OCI-LY1 (cell line): ENCODE data around the gene SSTR5.

Experiments used
- H2AFZ ChIP-seq: fragments of 200-600 bp; sonication (generic), shearing (Covaris generic); 2 replicates; pipeline ENCODE4 v1.6.0; 2014; ENCODE audit warnings: antibody characterized with exemption, mild to moderate bottlenecking, low read length
- H3F3A ChIP-seq: fragments of 200-600 bp; sonication (generic), shearing (Covaris generic); 2 replicates; pipeline ENCODE4 v1.6.0; 2014; ENCODE audit warnings: mild to moderate bottlenecking, antibody characterized with exemption, low read length, moderate library complexity; ENCODE audit not compliant: insufficient read depth
- H3K27ac ChIP-seq: fragments of 200-600 bp; sonication (generic); 2 replicates; pipeline ENCODE4 v1.5.1; 2014; ENCODE audit warnings: low read length, mixed run types, mild to moderate bottlenecking, low read depth; ENCODE audit not compliant: poor library complexity, severe bottlenecking
- H3K27me3 ChIP-seq: fragments of 200-600 bp; sonication (generic); 2 replicates; pipeline ENCODE4 v1.6.0; 2014; ENCODE audit warnings: antibody characterized with exemption, mild to moderate bottlenecking, low read length, moderate library complexity; ENCODE audit not compliant: insufficient read depth
- H3K36me3 ChIP-seq: fragments of 200-600 bp; sonication (generic); 2 replicates; pipeline ENCODE4 v1.6.1; 2014; ENCODE audit warnings: mild to moderate bottlenecking, antibody characterized with exemption, low read length, moderate library complexity, mixed read lengths; ENCODE audit not compliant: insufficient read depth
- H3K4me1 ChIP-seq: fragments of 200-600 bp; sonication (generic); 2 replicates; pipeline ENCODE4 v1.5.1; 2014; ENCODE audit warnings: mild to moderate bottlenecking, low read length, moderate library complexity; ENCODE audit not compliant: insufficient read depth, severe bottlenecking
- H3K4me2 ChIP-seq: fragments of 200-600 bp; sonication (generic), shearing (Covaris generic); 2 replicates; pipeline ENCODE4 v1.6.1; 2014; ENCODE audit warnings: low read length
- H3K4me3 ChIP-seq: fragments of 200-600 bp; sonication (generic); 2 replicates; pipeline ENCODE4 v1.5.1; 2014; ENCODE audit warnings: low read length, low read depth, mild to moderate bottlenecking, mixed read lengths; ENCODE audit not compliant: poor library complexity, severe bottlenecking
- H3K79me2 ChIP-seq: fragments of 200-600 bp; shearing (Covaris generic); 2 replicates; pipeline ENCODE4 v1.6.1; 2016; ENCODE audit warnings: mixed run types, low read length, mixed read lengths; ENCODE audit not compliant: insufficient read depth
- H3K9ac ChIP-seq: fragments of 200-600 bp; sonication (generic), shearing (Covaris generic); 2 replicates; pipeline ENCODE4 v1.6.1; 2014; ENCODE audit warnings: mild to moderate bottlenecking, low read length, mixed read lengths
- H3K9me2 ChIP-seq: fragments of 200-600 bp; sonication (generic), shearing (Covaris generic); 2 replicates; pipeline ENCODE4 v1.6.1; 2014; ENCODE audit warnings: low read depth, mild to moderate bottlenecking, low read length, mixed read lengths
- H3K9me3 ChIP-seq: fragments of 200-600 bp; shearing (Covaris generic); 2 replicates; pipeline ENCODE4 v1.6.1; 2014; ENCODE audit warnings: low read length, mixed read lengths
- H4K20me1 ChIP-seq: fragments of 200-600 bp; sonication (generic), shearing (Covaris generic); 2 replicates; pipeline ENCODE4 v1.6.0; 2016; ENCODE audit warnings: mild to moderate bottlenecking, low read length; ENCODE audit not compliant: insufficient read depth
- EZH2 ChIP-seq: fragments of 200-600 bp; sonication (generic), shearing (Covaris generic); IDR thresholded peaks from 2 replicates; pipeline ENCODE4 v1.8.0; 2017; ENCODE audit warnings: borderline replicate concordance, mixed run types, mild to moderate bottlenecking, antibody characterized with exemption, low read length, moderate library complexity, mixed read lengths
- TF ChIP-seq, protein P1 (sequence below): fragments of 200-600 bp; sonication (generic), shearing (Covaris generic); IDR thresholded peaks from 2 replicates; pipeline ENCODE4 v1.5.1; 2017; ENCODE audit warnings: mild to moderate bottlenecking, antibody characterized with exemption, low read length, moderate library complexity, mixed read lengths

SSTR5 gene

DNA sequence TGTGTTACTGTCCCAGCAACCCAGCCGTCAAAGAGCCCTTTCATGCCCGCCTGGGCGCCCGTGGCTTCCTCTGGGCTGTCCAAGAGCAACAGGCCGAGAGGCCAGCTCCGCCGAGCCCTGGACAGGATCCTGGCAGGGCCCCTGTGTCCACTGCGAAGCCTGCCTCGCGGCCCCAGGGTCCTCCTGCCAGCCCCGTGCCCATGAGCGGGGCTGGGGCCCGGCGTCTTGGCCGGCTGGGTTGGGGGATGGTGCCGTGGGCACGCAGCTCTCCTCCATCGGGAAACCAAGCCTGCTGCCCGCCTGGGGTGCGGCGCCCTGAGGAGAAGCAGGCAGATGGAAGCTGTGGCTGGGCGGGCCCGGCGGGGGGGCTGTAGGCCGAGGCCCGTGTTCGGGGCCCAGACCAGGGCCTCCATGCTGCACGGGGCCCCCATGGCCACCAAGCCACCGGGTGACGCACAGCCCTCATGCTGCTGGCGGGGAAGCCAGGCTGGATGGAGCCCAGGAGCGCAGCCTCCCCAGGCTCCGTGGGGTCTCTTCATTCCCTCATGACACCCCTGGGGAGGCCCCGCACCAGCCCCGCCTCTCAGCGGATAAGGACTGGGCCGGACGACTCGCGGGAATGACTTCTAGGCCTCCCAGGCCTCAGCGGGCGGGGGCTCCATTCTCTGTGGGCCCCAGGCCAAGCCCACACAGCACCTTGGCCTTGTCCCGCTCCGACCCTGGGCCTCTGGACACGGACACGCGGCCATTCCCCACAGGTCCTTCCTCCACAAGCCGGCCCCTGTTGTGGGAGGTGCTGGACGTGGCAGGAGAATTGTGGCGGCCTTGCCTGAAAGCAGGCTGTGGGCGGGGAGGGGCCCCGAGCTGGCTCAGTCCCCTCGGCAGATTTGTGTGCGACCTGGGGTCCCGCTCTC lies 23.9 kb downstream of the SSTR5 start, which contains the start of gene C1QTNF8:
TSS of gene C1QTNF8 (minus strand) at position 76 of the 914 bp plus-strand sequence. CDS start 1,322 bp downstream, outside the sequence.
- no peaks in the 10 kb centered on the region for H3F3A ChIP-seq
- H3K36me3 ChIP-seq: no peaks in the 10 kb centered on the region
- no peaks in the 10 kb centered on the region for H3K79me2 ChIP-seq
- H3K9me3 ChIP-seq: no peaks in the 10 kb centered on the region
- H3K4me1 ChIP-seq: no peaks in the 10 kb centered on the region
- no peak within 1 kb of the TSS for H3K27ac ChIP-seq
- TF ChIP-seq, protein P1, sequence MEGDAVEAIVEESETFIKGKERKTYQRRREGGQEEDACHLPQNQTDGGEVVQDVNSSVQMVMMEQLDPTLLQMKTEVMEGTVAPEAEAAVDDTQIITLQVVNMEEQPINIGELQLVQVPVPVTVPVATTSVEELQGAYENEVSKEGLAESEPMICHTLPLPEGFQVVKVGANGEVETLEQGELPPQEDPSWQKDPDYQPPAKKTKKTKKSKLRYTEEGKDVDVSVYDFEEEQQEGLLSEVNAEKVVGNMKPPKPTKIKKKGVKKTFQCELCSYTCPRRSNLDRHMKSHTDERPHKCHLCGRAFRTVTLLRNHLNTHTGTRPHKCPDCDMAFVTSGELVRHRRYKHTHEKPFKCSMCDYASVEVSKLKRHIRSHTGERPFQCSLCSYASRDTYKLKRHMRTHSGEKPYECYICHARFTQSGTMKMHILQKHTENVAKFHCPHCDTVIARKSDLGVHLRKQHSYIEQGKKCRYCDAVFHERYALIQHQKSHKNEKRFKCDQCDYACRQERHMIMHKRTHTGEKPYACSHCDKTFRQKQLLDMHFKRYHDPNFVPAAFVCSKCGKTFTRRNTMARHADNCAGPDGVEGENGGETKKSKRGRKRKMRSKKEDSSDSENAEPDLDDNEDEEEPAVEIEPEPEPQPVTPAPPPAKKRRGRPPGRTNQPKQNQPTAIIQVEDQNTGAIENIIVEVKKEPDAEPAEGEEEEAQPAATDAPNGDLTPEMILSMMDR: no peak
- no peak for TF ChIP-seq EZH2
- H3K9me2 ChIP-seq: no peaks in the 10 kb centered on the region
- H3K27me3 ChIP-seq: no peaks in the 10 kb centered on the region
- no peaks in the 10 kb centered on the region for H4K20me1 ChIP-seq
- H3K4me3 ChIP-seq: no peak within 1 kb of the TSS
- H2AFZ ChIP-seq: no peak within 1 kb of the TSS
- H3K9ac ChIP-seq: no peak within 1 kb of the TSS
- no peak within 1 kb of the TSS for H3K4me2 ChIP-seq

DNA sequence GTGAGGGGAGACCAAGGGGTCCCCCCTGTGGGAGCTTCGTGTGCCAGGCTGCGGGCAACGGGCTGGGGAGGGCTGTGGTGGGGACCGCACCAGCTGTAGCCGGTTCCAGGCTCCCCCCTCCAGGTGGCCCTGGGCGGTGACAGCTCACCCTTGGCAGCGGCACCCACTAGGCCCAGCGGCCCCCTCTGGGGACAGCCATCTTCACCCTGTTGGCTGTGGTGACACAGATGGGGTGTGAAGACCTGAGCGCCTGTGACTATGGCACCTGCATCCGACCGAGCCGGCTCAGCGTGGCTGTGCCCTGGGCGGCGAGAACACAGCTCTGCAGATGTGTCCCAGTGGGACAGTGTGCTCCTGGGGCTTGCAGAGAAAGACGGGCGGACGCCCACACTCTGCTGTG lies 24.6 kb downstream of the SSTR5 start:
- no peaks in the 10 kb centered on the region for H3K4me1 ChIP-seq
- H3K4me2 ChIP-seq: no peak overlapping the region
- H3K79me2 ChIP-seq: no peaks in the 10 kb centered on the region
- no peak for TF ChIP-seq EZH2
- TF ChIP-seq, protein P1: no peak
- no peaks in the 10 kb centered on the region for H3K9me3 ChIP-seq
- H3K36me3 ChIP-seq: no peaks in the 10 kb centered on the region
- no peaks in the 10 kb centered on the region for H3K27me3 ChIP-seq
- no peaks in the 10 kb centered on the region for H3F3A ChIP-seq
- H2AFZ ChIP-seq: no peak overlapping the region
- H3K9ac ChIP-seq: no peak overlapping the region
- H3K4me3 ChIP-seq: no peak overlapping the region
- H4K20me1 ChIP-seq: no peaks in the 10 kb centered on the region
- no peak overlapping the region for H3K27ac ChIP-seq
- no peaks in the 10 kb centered on the region for H3K9me2 ChIP-seq

DNA sequence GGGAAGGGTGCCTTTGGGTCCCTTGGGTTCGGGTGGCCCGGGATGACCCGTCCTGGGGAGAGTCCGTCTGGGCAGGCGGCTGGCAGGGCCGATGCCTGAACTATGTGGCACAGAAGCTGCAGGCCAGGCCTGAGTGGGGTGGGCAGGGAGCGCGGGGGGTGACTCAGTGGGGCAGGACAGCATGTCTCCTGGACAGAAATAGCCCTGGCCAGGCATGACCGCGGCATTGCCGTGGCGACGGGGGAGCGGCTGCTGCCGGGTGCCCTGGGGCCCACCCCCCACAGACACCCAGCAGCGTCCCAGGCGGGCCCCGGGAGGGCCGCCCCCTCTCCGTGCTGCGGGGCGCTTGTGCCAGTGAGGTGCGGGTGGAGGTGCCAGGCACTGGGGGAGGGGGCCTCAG lies 25.3 kb downstream of the SSTR5 start:
- H3K9me2 ChIP-seq: no peaks in the 10 kb centered on the region
- no peak overlapping the region for H2AFZ ChIP-seq
- H3K9me3 ChIP-seq: no peaks in the 10 kb centered on the region
- no peaks in the 10 kb centered on the region for H3K36me3 ChIP-seq
- H3K79me2 ChIP-seq: no peaks in the 10 kb centered on the region
- no peak overlapping the region for H3K4me2 ChIP-seq
- no peaks in the 10 kb centered on the region for H3F3A ChIP-seq
- no peaks in the 10 kb centered on the region for H3K4me1 ChIP-seq
- H3K27me3 ChIP-seq: no peaks in the 10 kb centered on the region
- TF ChIP-seq, protein P1: no peak
- no peak for TF ChIP-seq EZH2
- no peak overlapping the region for H3K9ac ChIP-seq
- no peaks in the 10 kb centered on the region for H4K20me1 ChIP-seq
- no peak overlapping the region for H3K4me3 ChIP-seq
- no peak overlapping the region for H3K27ac ChIP-seq
